HG03045 (cell line): Measurements from ENCODE around the gene FHIT.

Experiments
- ATAC-seq: cut with Tn5 transposase; IDR thresholded peaks from one replicate; pipeline ENCODE4 v1.9.1; 2021; ENCODE audit warnings: mild to moderate bottlenecking, moderate library complexity; ENCODE audit not compliant: unreplicated experiment

The FHIT gene

DNA sequence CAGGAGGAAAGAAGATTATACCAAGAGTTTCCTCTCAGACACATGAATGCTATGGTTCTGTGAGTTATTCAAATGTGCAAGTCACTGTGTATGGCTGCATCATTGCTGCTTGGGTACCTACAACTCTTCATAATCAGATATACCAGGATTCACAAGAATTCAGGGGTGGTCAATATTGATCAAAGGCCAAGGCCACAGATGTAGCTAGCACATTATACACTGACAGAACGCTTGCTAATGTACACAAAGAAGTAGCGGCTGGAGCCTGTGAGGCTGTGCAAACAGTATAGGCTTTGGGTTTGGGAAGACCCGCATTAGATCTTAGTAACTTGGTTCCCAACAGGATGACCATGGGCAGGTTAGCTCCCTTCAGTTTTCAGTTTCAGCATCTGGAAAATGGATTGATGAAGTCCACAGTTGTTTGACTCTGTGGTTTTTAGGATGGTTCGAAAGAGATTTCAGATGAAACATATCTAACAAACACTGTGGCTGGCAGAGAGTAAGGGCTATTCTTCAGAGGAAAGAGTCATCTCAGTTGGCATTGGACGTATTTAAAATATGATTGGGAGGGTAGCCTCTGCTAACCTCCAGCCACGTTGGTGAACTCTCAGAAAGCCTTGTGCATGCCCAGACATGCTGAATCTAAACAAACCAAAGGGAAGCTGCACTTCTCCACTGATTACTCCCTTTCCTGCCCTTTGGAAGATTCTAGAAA is 1452.7 kb downstream of the FHIT start:
- no peak for ATAC-seq

DNA sequence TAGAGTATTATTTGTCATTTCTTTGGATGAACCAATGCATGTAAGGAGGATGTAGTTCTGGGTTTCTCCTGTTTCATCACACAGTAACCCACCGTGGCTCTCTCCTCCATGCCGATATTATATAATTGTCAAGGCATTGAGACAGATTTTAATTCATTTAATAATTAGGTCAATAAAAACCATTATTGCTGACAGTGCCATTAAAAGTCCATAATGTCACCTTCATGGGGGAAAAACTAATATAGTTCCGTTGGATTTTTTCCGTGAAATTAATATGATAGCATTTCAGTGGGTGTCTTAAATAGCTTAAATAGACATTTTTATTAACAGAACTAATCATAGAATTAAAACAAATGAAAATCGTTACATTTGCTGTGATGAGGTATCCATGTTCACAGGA is 1453.7 kb downstream of the FHIT start:
- no peak for ATAC-seq

DNA sequence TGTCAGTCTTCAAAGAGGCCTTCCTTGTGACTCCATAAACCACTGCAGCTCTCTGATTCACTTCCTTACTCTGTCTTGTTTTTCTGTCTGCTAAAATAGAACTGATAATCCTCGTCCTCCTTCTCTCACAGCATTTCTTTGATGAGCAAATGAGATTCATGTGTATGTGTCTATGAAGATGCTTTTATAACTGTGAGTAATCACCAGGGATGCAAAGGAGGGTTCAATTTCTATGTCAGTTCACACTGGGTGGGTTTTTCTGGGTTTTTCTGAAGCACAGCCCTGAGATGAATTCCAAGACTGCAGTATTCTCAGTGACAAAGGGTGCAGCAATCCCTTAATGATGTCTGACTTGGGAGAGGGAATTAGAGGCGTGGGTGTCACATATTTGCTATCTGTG is 1454.8 kb downstream of the FHIT start:
- no peak for ATAC-seq

DNA sequence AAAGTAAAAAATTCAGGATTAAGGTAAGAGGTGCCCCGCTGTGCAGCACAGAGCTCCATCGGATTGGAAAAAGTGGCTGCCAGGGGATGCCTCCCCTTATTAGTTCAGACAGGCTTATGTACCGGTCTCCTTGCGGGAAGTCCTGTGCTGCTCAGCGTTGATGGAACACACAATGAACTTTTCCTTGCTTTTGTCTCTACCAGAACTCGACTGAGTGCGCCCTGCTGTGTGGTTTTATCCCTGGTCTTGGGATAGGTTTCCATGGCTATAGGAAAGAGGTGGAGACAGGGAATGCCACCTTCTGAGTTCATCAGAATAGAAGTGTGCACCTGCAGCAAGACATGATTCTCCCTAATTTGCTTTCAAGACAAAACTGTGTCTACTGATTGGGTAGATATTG is 1455.5 kb downstream of the FHIT start:
- ATAC-seq = no peak

DNA sequence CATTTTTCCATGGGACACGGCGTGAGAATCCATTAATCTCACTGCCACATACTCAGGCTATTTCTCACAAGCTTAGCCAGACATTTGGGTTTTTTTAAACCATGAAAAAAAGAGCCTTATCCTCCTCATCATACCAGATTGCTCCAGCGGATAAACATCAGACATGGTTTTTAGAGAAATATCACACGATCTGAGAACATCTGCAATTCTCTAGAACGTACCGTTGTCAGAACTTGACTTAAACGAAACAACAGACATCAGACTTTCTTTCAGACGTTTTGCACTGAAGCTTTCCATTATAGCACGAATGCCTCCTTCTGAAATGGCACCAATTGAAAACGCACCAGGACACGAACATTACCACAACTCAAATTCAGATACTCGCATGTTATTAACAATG is 1457.3 kb downstream of the FHIT start:
- no peak for ATAC-seq

DNA sequence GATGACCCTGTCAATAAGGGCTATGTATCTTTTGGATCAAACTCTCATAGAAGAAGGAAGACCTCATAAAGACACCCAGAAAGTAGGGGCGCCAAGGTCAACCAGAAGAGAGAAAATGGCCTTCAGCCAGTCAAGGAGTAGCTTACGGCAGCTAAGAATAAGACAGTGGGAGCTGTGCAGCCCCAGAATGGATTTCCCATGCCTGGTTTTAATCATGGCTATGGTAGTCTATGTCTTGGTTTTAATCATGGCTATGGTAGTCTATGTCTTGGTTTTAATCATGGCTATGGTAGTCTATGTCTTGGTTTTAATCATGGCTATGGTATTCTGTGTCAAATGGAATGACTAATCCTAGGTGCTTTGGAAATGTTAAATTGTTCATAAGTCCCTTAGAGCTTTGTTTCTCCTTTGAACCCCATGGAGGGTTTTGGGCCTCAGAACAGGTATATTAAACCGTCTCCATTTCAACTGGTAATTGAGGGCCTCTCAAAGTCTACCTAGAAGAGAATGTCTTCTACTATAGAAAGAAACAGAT is 1459.4 kb downstream of the FHIT start:
- ATAC-seq = no peak

DNA sequence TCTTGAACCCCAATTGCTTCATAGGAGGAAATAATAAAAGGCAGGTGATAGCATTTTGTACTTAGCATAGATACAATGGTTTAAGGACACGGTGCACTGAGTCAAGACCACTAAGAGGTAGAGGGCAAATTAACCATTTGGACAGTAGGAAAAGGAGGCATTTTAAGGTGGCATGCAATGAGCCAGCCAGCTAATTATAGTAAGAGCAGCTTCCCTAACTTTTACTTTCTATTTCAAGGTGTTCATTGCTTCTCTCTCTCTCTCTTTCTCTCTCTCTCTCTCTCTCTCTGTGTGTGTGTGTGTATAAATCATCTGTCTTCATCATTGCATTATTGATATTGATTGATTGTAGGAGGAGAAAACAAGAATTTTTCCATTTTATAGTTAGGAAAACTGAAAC is 1461.0 kb downstream of the FHIT start:
- ATAC-seq = no peak

DNA sequence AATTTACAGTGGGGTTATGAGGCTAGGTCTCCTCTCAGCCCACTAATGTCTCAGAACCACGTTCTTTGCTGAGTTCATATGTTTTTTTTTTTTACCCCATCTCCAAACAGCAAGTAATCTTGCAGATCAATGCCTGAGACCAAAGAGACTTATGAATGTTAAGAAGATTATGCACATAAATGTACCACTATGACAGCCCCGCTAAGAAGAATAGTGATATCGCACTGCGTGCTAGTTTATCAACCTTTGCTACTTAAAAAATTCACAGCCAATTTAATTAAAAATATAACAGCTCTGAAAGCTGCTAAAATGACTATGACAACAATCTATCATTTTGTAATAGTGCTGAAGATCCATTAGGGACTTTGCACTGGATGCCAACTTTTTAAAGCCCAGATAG is 1462.5 kb downstream of the FHIT start:
- no peak for ATAC-seq

DNA sequence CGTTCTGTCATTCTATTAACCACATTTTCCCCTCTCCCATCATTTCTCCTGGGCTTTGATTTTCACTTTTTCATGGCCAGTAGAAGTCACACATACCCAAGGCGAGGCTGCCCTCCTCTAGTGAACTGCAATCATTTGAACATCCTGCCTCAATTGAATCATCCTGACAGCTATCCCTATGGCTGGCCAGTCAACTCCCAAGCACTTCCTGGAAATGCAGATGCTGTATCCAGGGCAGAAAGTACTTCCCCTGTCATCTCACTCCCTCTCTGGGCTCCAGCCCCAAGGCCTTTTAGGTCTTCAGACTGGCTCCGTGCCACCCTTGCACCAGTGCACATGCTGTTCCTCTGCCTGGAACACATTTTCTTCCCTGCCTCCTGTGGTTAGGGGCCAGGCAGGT is 1463.1 kb downstream of the FHIT start:
- no peak for ATAC-seq

DNA sequence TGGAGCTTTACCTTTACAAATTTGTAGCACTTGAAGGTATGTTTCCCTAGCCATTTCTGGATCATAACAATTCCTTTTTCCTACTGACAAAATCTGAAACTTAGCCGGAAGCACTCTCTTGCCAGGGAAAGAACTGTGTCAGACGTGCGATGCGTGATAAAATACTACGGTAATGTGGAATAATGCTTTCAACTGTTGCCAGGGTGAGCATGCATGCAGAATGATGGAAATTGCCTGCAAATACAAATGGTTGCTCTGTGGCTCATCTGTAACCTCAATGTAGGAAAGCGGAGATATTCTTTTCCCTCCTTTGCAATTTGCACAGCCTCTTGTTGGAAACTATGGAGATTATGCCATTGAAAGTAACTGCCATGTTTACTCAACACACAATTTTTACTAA is 1464.9 kb downstream of the FHIT start:
- no peak for ATAC-seq

DNA sequence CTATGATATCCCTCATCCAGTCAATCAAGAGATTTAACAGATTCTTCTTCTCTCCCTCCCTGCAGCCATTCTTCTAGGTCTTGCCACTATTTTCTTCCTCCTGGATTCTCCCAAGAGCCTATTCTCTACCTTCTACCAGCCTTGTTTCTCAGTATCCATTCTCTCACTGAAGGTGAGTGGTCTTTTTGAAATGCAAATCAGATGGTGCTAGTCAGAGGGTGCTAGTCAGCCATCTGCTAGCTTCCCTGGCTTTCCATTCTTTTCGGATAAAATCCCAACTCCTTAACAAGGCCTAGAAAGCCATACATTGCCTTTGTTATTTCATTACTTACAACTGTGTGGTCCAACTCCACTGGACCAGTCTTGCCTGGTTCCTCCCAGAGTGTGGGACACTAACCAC is 1467.1 kb downstream of the FHIT start:
- no peak for ATAC-seq

DNA sequence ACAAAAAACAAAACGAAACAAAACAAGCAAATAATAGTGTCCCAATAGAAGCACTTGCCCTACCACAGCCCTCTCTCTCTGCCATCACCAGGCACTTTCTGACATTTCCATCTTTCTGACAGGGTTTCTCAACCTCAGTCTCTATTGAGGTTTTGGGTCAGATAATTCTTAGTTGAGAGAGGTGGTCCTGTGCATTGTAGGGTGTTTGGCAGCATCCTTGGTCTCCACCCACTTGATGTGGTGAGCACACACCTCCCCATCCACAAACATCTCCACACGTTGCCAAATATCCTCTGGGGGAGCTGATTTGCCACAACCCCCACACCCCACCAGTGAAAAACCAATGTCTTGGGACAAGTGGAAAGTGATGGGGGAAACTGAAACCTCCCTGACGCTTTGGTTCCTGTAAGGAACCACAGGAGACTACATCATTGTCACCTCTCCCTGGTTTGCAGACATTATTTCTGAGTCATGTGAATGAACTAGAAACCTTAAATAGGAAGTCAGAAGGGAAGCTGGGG is 1467.7 kb downstream of the FHIT start:
- no peak for ATAC-seq

DNA sequence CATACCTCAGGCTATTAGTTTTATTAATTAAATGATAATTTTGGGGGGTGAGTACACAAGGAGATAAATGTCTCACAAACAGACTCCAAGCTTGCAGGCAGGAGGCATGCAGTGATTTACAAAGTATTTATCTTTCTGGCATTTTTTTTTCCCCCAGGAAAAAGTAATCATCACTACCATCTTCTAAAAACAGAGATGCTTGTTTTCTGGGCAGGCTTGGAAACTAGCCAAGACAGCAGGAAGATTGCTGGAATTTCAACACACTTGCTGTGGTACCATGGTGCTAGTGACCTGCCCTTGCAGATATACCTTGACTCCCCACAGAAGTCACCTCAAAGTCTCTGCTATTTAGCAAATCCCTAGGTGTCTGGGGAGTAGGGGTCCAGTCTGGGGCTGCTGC is 1468.6 kb downstream of the FHIT start:
- ATAC-seq = no peak

DNA sequence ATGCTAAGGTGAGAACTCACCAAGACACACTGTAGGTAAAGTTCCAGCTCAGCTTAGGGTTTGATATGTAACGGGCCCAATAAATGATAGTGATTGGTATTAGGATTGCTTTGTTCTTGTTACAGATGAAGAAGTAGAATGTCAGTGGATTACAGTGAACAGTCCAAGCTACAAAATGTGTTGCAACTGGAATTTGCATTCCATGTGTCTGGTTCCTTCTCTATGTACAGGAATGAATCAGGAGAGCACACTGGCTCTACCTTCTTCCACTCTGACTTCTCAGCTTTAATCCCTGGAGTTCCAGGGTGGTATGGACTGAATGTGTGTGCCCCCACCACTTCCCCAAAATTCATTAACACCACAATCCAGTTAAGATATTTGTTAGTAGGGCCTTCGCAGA is 1471.0 kb downstream of the FHIT start:
- ATAC-seq = no peak

DNA sequence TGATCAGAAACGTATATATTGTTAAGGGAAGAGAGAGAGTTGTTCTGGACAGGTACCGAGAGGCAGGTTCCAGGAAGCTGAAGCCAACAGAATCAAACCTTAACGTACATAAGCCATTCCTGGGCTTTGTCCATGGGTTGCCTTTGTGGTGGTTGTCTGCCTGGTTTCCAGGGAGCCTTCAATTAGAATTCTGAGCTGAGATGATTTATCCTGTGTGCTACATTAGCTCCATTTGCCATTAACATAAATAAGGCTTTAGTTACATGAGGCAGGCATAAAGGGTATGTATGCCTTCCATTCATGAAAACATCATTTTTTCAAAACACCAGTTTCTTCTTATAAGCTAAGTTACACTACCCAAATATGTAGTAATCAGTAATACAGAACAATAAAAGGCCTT is 1472.0 kb downstream of the FHIT start:
- no peak for ATAC-seq

DNA sequence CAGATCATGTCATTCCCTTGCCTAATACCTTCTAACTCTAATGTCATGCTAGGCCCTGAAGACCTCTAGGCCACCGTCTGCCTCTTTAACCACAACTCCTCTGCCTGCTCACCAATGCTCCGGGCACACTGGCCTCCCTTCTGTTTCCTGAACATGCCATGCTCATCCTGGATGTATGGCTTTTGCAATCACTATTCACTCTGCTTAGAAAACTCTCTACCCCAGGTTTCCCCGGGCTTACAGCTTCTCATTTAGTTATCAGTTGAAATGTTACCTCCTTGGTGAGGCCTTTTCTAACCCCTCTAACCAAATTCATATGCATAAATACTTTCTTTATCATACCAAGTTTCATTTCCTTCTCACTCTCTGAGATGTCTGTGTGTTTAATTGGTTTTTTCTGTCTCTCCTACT is 1473.6 kb downstream of the FHIT start:
- ATAC-seq = no peak

DNA sequence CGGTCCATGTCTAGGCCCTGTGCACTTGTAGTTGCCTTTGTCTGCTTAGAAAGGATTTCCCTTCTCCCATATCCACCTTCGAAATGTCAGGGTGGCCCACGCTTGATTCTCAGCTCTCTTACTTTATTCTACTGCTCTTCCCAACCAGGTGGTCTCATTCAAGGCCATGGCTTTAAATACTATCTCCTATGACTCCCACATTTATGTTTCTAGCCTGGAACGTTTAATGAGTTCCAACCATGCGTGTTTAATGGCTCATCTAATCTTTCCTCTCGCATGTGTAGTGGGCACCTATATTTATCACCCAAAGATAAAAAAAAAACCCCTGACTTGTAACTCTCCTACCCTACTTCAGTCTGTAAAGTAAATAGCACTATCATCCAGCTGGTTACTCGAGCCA is 1474.2 kb downstream of the FHIT start:
- no peak for ATAC-seq

DNA sequence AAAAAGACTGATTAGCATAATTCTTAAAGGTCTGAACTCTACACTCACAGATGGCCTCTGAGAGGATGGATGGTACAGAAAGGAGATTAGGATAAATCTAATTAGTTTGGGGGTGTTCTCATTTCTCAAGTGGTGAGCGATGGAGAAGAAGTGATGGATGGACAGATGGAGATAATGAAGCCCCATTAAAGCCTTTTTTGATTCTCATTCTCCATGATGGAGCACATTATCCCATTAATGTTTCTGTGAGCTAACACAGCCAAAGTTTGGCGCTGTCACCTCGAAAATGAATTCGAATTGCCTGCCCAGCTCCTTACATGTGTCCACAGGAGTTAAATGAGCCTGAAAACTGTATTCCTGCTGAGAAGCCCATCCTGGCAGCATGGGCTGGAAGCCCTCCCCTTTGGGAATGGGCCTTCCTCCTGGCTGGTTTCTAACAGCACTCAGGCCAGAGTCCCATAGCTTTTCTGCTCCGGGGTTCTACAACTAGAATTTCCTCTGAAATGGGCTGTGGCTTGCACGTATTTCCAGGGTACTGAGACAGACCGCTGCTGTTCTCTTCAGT is 1475.4 kb downstream of the FHIT start:
- no peak for ATAC-seq

DNA sequence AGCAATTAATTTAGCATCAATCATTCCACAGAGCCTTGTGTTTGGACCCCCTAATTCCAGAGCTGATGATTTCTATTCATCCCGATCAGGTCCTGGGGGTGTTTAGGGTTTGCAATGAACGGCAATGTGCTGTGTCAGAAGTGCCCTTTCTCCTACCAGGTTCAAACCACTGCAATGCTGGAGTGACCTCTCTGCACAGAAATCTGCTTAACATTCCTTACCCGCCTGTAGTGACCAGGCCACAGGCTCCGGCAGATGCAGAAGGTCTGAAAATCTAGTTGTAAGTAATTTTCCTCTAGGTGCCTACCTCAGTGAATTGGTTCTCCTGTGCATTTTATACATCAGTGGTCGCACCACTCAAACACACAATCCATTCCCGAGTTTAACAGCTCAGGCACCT is 1476.1 kb downstream of the FHIT start:
- ATAC-seq = no peak

DNA sequence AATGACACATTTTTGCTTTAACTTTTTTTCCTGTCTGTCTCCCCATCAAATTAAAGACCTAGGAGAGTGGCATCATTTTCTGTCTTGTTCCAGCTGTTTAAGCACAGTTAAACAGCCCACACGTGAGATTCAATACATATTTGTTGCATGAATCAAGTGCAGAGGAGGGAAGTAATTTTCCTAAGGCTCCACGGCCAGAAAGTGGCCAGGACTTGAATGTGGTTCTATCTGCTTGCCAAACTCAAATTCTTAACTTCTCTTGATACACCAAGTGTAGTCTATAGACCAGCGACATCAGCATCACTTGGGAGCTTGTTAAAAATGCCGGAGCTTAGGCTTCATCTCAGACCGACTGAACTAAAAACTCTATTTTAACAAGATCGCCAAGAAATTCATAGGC is 1476.6 kb downstream of the FHIT start:
- no peak for ATAC-seq

DNA sequence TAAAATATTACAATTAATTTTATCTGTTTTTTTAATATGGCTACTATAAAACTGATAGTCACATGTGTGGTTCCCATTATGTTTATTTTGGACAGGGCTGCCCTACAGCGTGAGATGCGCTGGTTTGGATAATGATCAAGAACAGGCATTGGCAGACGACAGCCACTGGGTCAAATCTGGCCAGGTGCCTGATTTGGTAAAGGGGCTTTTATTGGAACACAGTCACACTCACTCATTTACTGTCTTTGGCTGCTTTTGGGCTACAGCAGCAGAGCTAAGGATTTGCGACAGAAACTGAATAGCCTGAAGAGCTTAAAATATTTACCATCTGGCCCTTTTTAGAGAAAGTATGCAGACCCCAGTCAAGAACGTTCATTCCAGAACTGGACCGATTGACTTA is 1477.3 kb downstream of the FHIT start:
- no peak for ATAC-seq
